H1 (cell line): ENCODE results near the gene CAP2. TPM values are rescaled to one million over a fixed set of nuclear protein-coding genes. Genes with fewer than 3 reads are reported as not detected.

Experiments used
- CTCF ChIA-PET: fragments of 300-600 bp; sonication (Branson Sonifier 250); formaldehyde crosslinking; loops from one replicate; lab custom pipeline; 2021; ENCODE audit not compliant: partially characterized antibody; lab: Charles Lee
- POLR2A ChIA-PET: fragments of 300-600 bp; sonication (Branson Sonifier 250); formaldehyde crosslinking; loops from one replicate; lab custom pipeline; 2021; ENCODE audit warnings: inconsistent platforms; ENCODE audit not compliant: partially characterized antibody; lab: Charles Lee
- DNase-seq, 2 experiments: peaks; one replicate each; pipeline versions ENCODE4 v3.0.0 to v3.0.0-alpha.2; 2010 to 2022; ENCODE audit warnings: low spot score in 2 of 2, low read depth in 1 of 2, mixed read lengths in 1 of 2
- FAIRE-seq: peaks from 2 replicates; lab custom pipeline; 2011; peaks lifted over from hg19 to GRCh38; lab: Jason Lieb, UNC
- H2AFZ ChIP-seq: 2 replicates; pipeline ENCODE4 v1.8.1; 2012; ENCODE audit warnings: low read length, inconsistent platforms
- H2AK5ac ChIP-seq: 2 replicates; pipeline ENCODE4 v1.6.1; 2013; ENCODE audit warnings: low read depth, low read length
- H2BK120ac ChIP-seq: replicated peaks from 2 replicates; pipeline ENCODE3; 2013; ENCODE audit warnings: low read depth, low read length, inconsistent platforms
- H2BK12ac ChIP-seq: 2 replicates; pipeline ENCODE4 v1.6.1; 2013; ENCODE audit warnings: low read depth, low read length
- H2BK15ac ChIP-seq: 2 replicates; pipeline ENCODE4 v1.6.1; 2013; ENCODE audit warnings: low read length
- H2BK20ac ChIP-seq: 2 replicates; pipeline ENCODE4 v1.6.1; 2013; ENCODE audit warnings: low read length
- H2BK5ac ChIP-seq: 2 replicates; pipeline ENCODE4 v1.6.1; 2013; ENCODE audit warnings: low read depth, low read length
- H3K14ac ChIP-seq: 2 replicates; pipeline ENCODE4 v1.6.1; 2013; ENCODE audit warnings: inconsistent platforms; ENCODE audit not compliant: insufficient read length
- H3K18ac ChIP-seq: 2 replicates; pipeline ENCODE4 v1.6.1; 2013; ENCODE audit warnings: low read length; ENCODE audit errors: extremely low read depth
- H3K23ac ChIP-seq: 2 replicates; pipeline ENCODE4 v1.6.1; 2013; ENCODE audit warnings: inconsistent platforms; ENCODE audit not compliant: insufficient read length
- H3K23me2 ChIP-seq: 2 replicates; pipeline ENCODE4 v1.6.1; 2013; ENCODE audit warnings: low read depth, low read length
- H3K27ac ChIP-seq: 2 replicates; pipeline ENCODE4 v1.6.1; 2011; ENCODE audit warnings: low read depth, low read length, inconsistent platforms
- H3K27me3 ChIP-seq, 4 experiments: replicated peaks in 1 of 4; 1 replicate in 1 of 4; 2 replicates in 3 of 4; pipeline versions ENCODE4 v1.6.1 to v1.8.1; 2011 to 2013; ENCODE audit warnings: low read length in 3 of 4, mild to moderate bottlenecking in 3 of 4, inconsistent platforms in 2 of 4, mixed read lengths in 2 of 4, moderate library complexity in 1 of 4; ENCODE audit not compliant: control insufficient read depth in 3 of 4, insufficient read depth in 3 of 4; ENCODE audit errors: extremely low read depth in 1 of 4
- H3K36me3 ChIP-seq, 4 experiments: 2 replicates each; pipeline versions ENCODE4 v1.6.1 to v1.8.1; 2011 to 2013; ENCODE audit warnings: mild to moderate bottlenecking in 4 of 4, low read length in 3 of 4, moderate library complexity in 2 of 4, control low read depth in 1 of 4, inconsistent platforms in 1 of 4; ENCODE audit not compliant: insufficient read depth in 4 of 4, control insufficient read depth in 2 of 4
- H3K4ac ChIP-seq: replicated peaks from 2 replicates; pipeline ENCODE3; 2013; ENCODE audit warnings: low read length, low read depth, mixed read lengths, inconsistent platforms; ENCODE audit not compliant: insufficient read length
- H3K4me1 ChIP-seq, 4 experiments: replicated peaks in 1 of 4; 1 replicate in 1 of 4; 2 replicates in 3 of 4; pipeline versions ENCODE4 v1.6.1 to v1.8.1; 2011 to 2013; ENCODE audit warnings: low read length in 3 of 4, inconsistent platforms in 2 of 4, mixed read lengths in 1 of 4; ENCODE audit not compliant: insufficient read depth in 4 of 4, control insufficient read depth in 3 of 4
- H3K4me2 ChIP-seq, 2 experiments: 2 replicates each; pipeline versions ENCODE4 v1.6.1 to v1.8.1; 2011 to 2013; ENCODE audit warnings: low read depth in 2 of 2, low read length in 2 of 2, control low read depth in 1 of 2, inconsistent platforms in 1 of 2, mild to moderate bottlenecking in 1 of 2; ENCODE audit not compliant: insufficient read depth in 1 of 2
- H3K4me3 ChIP-seq, 4 experiments: fragments of 200-600, 300-600 bp in 1 of 4; sonication (generic), shearing (Covaris generic), sonication (Bioruptor Twin) in 1 of 4; 2 replicates each; pipeline versions ENCODE4 v1.5.1 to v1.8.1; 2011 to 2016; ENCODE audit warnings: low read length in 4 of 4, low read depth in 3 of 4, control low read depth in 2 of 4, inconsistent platforms in 2 of 4, mild to moderate bottlenecking in 2 of 4, mixed read lengths in 1 of 4, moderate library complexity in 1 of 4; ENCODE audit not compliant: insufficient read depth in 2 of 4; ENCODE audit errors: extremely low read depth in 1 of 4
- H3K56ac ChIP-seq: replicated peaks from 2 replicates; pipeline ENCODE3; 2013; ENCODE audit warnings: low read depth, mild to moderate bottlenecking, mixed read lengths, low read length, inconsistent platforms; ENCODE audit not compliant: insufficient read length
- H3K79me1 ChIP-seq: 2 replicates; pipeline ENCODE4 v1.6.1; 2013; ENCODE audit warnings: low read depth, low read length, control low read depth
- H3K79me2 ChIP-seq, 2 experiments: 2 replicates each; pipeline versions ENCODE4 v1.6.1 to v1.8.1; 2012 to 2013; ENCODE audit warnings: low read length in 2 of 2, mild to moderate bottlenecking in 2 of 2, inconsistent platforms in 1 of 2; ENCODE audit not compliant: insufficient read depth in 2 of 2, control insufficient read depth in 1 of 2
- H3K9ac ChIP-seq, 4 experiments: replicated peaks in 1 of 4; 1 replicate in 1 of 4; 2 replicates in 3 of 4; pipeline versions ENCODE4 v1.6.1 to v1.8.1; 2011 to 2013; ENCODE audit warnings: low read depth in 3 of 4, low read length in 3 of 4, control low read depth in 2 of 4, mild to moderate bottlenecking in 2 of 4, moderate library complexity in 2 of 4, inconsistent platforms in 1 of 4; ENCODE audit errors: extremely low read depth in 1 of 4
- H3K9me3 ChIP-seq, 2 experiments: 2 replicates each; pipeline versions ENCODE4 v1.6.1 to v1.8.1; 2012 to 2013; ENCODE audit warnings: mild to moderate bottlenecking in 2 of 2, moderate library complexity in 2 of 2, control low read depth in 1 of 2, inconsistent platforms in 1 of 2, low read depth in 1 of 2, low read length in 1 of 2, mixed read lengths in 1 of 2; ENCODE audit not compliant: insufficient read depth in 2 of 2
- H4K20me1 ChIP-seq, 2 experiments: replicated peaks in 1 of 2; 2 replicates each; pipeline versions ENCODE3 to v1.8.1; 2011 to 2013; ENCODE audit warnings: inconsistent platforms in 2 of 2, low read length in 2 of 2, mild to moderate bottlenecking in 1 of 2; ENCODE audit not compliant: insufficient read depth in 2 of 2, control insufficient read depth in 1 of 2
- H4K5ac ChIP-seq: 2 replicates; pipeline ENCODE4 v1.6.1; 2013; ENCODE audit warnings: low read length, low read depth, mixed read lengths, inconsistent platforms; ENCODE audit not compliant: insufficient read length
- H4K8ac ChIP-seq: 2 replicates; pipeline ENCODE4 v1.8.0; 2013; ENCODE audit warnings: mild to moderate bottlenecking, moderate library complexity, low read length, inconsistent platforms; ENCODE audit not compliant: insufficient read depth; ENCODE audit errors: extremely low read depth
- H4K91ac ChIP-seq: replicated peaks from 2 replicates; pipeline ENCODE3; 2013; ENCODE audit warnings: low read length, mixed read lengths, inconsistent platforms; ENCODE audit not compliant: insufficient read length
- RAD21 ChIP-seq, 2 experiments: IDR thresholded peaks in 1 of 2; conservative IDR thresholded peaks in 1 of 2; 2 replicates each; pipeline ENCODE4 v1.6.1; 2011; ENCODE audit warnings: low read depth in 2 of 2, low read length in 2 of 2, improper control_type of control experiment in 1 of 2, inconsistent platforms in 1 of 2, mild to moderate bottlenecking in 1 of 2, moderate library complexity in 1 of 2
- SIX5 ChIP-seq: IDR thresholded peaks from 2 replicates; pipeline ENCODE4 v1.6.1; 2011; ENCODE audit warnings: mild to moderate bottlenecking, low read depth, low read length
- WGBS, 2 experiments: shearing (Covaris generic) in 1 of 2; methylation state at CpG; one replicate each; pipeline versions ENCODE4 v1.1.6 to v1.1.7; 2013 to 2015; ENCODE audit warnings: low lambda C conversion rate in 2 of 2, mixed read lengths in 2 of 2, inconsistent platforms in 1 of 2, low coverage in 1 of 2, missing lambda C conversion rate in 1 of 2; ENCODE audit not compliant: insufficient replicate concordance in 2 of 2, insufficient coverage in 1 of 2, insufficient read length in 1 of 2; ENCODE audit errors: extremely low coverage in 1 of 2, missing lambda C conversion rate in 1 of 2; 5-methylcytosine and 5-hydroxymethylcytosine counted together
- polyA plus RNA-seq, 7 experiments: library from polyadenylated mRNA; depleted of rRNA in 3 of 7; stranded (reverse) in 5 of 7; unstranded in 2 of 7; fragments of >200 nt in 5 of 7; fragments of 200-250 nt in 2 of 7; gene quantifications; 1 replicate in 5 of 7; 2 replicates in 1 of 7; 4 replicates in 1 of 7; pipeline versions ENCODE4 v1.2.1 to v1.2.3, GENCODE V29; 2011 to 2013; ENCODE audit warnings: missing spikeins in 2 of 7, mixed read lengths in 2 of 7
- total RNA-seq: library from RNA; stranded (reverse); fragmentation: NEBNext Ultra II Directional; extraction: Animal tissue kit (Norgen Biotek cat#: 25700); gene quantifications from 2 replicates; pipeline ENCODE4 v1.2.1, GENCODE V29; 2021
- TF ChIP-seq, protein P1 (sequence below), 3 experiments: IDR thresholded peaks; 1 replicate in 2 of 3; 2 replicates in 1 of 3; pipeline versions ENCODE4 v1.5.1 to v1.6.1; 2011; ENCODE audit warnings: low read length in 3 of 3, mild to moderate bottlenecking in 3 of 3, inconsistent platforms in 2 of 3, low read depth in 1 of 3, moderate library complexity in 1 of 3; ENCODE audit not compliant: insufficient read depth in 1 of 3; ENCODE audit errors: control extremely low read depth in 1 of 3

The CAP2 gene
- total and polyA plus RNA-seq, 2 of the 8 experiments (the other 6 are each of a cell fraction or from before 2014, with no cell fraction given), result 7.2 to 10.0 TPM

DNA sequence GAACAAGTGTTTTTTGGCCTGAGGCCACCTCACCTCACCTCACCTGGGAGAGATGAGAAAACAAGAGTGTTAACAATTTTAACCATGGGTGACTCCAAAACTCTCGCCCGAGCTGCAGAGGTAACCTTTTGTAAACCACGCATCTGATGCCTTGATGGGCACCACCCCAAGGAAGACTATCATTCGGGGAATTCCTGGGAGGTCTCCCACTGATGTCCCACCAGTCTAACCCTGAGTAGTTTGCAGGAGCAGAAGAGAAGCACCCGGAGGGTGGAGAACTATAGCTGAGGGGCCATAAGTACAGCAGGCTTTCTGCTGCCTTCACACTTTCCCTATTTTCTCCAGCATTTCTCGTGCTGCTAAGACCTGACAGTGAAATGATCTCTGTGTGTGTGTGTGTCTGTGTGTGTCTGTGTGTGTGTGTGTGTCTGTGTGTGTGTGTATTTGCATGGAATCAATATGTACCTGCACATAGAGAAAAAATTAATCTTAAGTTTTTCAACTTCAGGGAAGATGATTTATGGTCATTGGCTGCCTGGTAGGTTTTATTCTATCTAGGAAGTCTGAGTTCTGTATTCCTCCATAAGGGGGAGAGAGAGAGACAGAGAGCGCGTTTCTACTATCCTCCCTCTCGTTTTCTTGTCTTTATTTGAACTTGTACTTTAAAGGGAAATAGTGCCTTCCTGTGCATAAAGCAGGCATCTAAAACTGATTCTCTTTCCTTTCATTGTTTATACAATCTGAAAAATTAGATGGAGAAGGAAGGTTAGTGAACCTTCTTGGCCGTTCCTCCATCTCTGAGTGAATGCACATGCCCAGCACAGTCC is 75.8 kb downstream of the CAP2 start:
- DNase-seq (peak in 1 of 2 experiments; percentile 29), FAIRE-seq (no peak)
- 91% methylated on average over 8 of the region's 10 CpGs; no CpG with 5 or more reads in 1 of the 2 experiments for WGBS, 2 experiments
- no peak overlapping the region for H4K91ac ChIP-seq
- H3K23me2 ChIP-seq, result no peaks in the 10 kb centered on the region
- H2AK5ac ChIP-seq, result no peak overlapping the region
- H3K4me1 ChIP-seq, result no peaks in the 10 kb centered on the region
- TF ChIP-seq, protein P1, sequence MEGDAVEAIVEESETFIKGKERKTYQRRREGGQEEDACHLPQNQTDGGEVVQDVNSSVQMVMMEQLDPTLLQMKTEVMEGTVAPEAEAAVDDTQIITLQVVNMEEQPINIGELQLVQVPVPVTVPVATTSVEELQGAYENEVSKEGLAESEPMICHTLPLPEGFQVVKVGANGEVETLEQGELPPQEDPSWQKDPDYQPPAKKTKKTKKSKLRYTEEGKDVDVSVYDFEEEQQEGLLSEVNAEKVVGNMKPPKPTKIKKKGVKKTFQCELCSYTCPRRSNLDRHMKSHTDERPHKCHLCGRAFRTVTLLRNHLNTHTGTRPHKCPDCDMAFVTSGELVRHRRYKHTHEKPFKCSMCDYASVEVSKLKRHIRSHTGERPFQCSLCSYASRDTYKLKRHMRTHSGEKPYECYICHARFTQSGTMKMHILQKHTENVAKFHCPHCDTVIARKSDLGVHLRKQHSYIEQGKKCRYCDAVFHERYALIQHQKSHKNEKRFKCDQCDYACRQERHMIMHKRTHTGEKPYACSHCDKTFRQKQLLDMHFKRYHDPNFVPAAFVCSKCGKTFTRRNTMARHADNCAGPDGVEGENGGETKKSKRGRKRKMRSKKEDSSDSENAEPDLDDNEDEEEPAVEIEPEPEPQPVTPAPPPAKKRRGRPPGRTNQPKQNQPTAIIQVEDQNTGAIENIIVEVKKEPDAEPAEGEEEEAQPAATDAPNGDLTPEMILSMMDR (IDR thresholded peaks at IDR 0.05; ENCODE audit: control extremely low read depth in 1 of 3, insufficient read depth in 1 of 3, low read depth in 1 of 3, low read length in 3 of 3), result peak in 2 of 3 experiments; percentile 11 to 49; a peak in 2 of 4 replicates
- TF ChIP-seq SIX5 (no peak), RAD21 (IDR thresholded peaks at IDR 0.05 in 1 of 2, conservative IDR thresholded peaks at IDR 0.05 in 1 of 2; ENCODE audit: low read depth in 2 of 2, low read length in 2 of 2) (peak; percentile 43 to 44)
- H2BK120ac ChIP-seq, result no peak overlapping the region
- H3K36me3 ChIP-seq, result peaks cover 0 to 3% (median 0%) of the 10 kb centered on the region in 4 experiments; a peak in 1 of 8 replicates
- no peak overlapping the region for H3K27ac ChIP-seq
- H3K18ac ChIP-seq, result no peak overlapping the region
- H2BK5ac ChIP-seq, result no peak overlapping the region
- H4K20me1 ChIP-seq, result no peaks in the 10 kb centered on the region
- H3K4me3 ChIP-seq, result no peak overlapping the region
- no peak overlapping the region for H2BK15ac ChIP-seq
- H4K5ac ChIP-seq, result no peak overlapping the region
- H3K79me2 ChIP-seq, result no peaks in the 10 kb centered on the region
- H3K27me3 ChIP-seq, result no peaks in the 10 kb centered on the region
- H3K9me3 ChIP-seq, result no peaks in the 10 kb centered on the region
- no peak overlapping the region for H4K8ac ChIP-seq
- ChIA-PET CTCF (interaction anchor here (0.6 to 1.4 kb wide), 4 partner anchors 15 to 132 kb away, joined by 3 to 4 read pairs (median 3); no protein-coding TSS in a partner anchor), POLR2A (no interaction called here)
- no peak overlapping the region for H3K4me2 ChIP-seq
- no peak overlapping the region for H3K23ac ChIP-seq
- H3K14ac ChIP-seq, result no peak overlapping the region
- H3K4ac ChIP-seq, result no peak overlapping the region
- no peak overlapping the region for H3K56ac ChIP-seq
- H2BK12ac ChIP-seq, result no peak overlapping the region
- no peak overlapping the region for H2BK20ac ChIP-seq
- H3K9ac ChIP-seq, result no peak overlapping the region
- no peak overlapping the region for H2AFZ ChIP-seq
- H3K79me1 ChIP-seq, result no peaks in the 10 kb centered on the region
